ENCODE measurements around the gene ACP1.
A peak's percentile ranks its signal among the peaks of the same experiment; 100 is the strongest.

GRCh38 chr2:274503-274902 lies 9.8 kb downstream of the ACP1 start:
- TF ChIP-seq CTCF (conservative IDR thresholded peaks at IDR 0.05; ENCODE audit: low read depth in 2 of 2) (peak; percentile 48 to 57), EZH2phosphoT487 (IDR thresholded peaks at IDR 0.05; ENCODE audit: unreplicated experiment) (no peak), REST (IDR thresholded peaks at IDR 0.05; ENCODE audit: unreplicated experiment) (no peak), EZH2 (IDR thresholded peaks at IDR 0.05; ENCODE audit: low read depth, unreplicated experiment) (no peak)

Data from GM23338 (cell line).